ENCODE measurements around the gene NDUFB6.

GRCh38 chr9:32524892-32525708 lies 47.9 kb downstream of the NDUFB6 start:
- TF ChIP-seq EZH2 (IDR thresholded peaks at IDR 0.05; ENCODE audit: low read depth): no peak
- TF ChIP-seq, protein P1, sequence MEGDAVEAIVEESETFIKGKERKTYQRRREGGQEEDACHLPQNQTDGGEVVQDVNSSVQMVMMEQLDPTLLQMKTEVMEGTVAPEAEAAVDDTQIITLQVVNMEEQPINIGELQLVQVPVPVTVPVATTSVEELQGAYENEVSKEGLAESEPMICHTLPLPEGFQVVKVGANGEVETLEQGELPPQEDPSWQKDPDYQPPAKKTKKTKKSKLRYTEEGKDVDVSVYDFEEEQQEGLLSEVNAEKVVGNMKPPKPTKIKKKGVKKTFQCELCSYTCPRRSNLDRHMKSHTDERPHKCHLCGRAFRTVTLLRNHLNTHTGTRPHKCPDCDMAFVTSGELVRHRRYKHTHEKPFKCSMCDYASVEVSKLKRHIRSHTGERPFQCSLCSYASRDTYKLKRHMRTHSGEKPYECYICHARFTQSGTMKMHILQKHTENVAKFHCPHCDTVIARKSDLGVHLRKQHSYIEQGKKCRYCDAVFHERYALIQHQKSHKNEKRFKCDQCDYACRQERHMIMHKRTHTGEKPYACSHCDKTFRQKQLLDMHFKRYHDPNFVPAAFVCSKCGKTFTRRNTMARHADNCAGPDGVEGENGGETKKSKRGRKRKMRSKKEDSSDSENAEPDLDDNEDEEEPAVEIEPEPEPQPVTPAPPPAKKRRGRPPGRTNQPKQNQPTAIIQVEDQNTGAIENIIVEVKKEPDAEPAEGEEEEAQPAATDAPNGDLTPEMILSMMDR (conservative IDR thresholded peaks at IDR 0.05): no peak

Measured in PC-9 (cell line).